HL-60 (cell line): ENCODE data around the gene FAM32A.

Experiments
- SPI1 ChIP-seq: IDR thresholded peaks from 2 replicates; pipeline ENCODE4 v1.6.1; 2012; ENCODE audit warnings: low read depth, mild to moderate bottlenecking, borderline replicate concordance
- TF ChIP-seq, protein P1 (sequence below): IDR thresholded peaks from one replicate; pipeline ENCODE4 v1.5.1; 2011; ENCODE audit warnings: low read length, control low read depth, inconsistent platforms; ENCODE audit not compliant: insufficient read depth

DNA sequence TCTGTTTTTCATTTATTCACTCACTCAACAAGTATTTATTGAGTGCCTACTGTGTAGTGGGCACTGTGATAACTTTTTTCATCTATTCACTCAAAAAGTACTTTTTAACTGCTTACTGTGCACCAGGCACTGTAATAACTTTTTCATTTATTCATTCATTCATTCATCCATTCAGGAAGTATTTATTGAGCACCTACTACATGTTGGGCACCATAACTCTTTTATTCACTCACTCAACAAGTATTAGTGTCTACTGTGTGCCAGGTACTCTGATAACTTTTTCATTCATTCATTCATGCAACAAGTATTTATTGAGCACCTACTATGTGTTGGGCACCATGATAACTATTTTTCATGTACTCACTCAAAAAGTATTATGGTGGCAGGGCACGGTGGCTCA lies 18.8 kb upstream of the FAM32A start:
- TF ChIP-seq, protein P1, sequence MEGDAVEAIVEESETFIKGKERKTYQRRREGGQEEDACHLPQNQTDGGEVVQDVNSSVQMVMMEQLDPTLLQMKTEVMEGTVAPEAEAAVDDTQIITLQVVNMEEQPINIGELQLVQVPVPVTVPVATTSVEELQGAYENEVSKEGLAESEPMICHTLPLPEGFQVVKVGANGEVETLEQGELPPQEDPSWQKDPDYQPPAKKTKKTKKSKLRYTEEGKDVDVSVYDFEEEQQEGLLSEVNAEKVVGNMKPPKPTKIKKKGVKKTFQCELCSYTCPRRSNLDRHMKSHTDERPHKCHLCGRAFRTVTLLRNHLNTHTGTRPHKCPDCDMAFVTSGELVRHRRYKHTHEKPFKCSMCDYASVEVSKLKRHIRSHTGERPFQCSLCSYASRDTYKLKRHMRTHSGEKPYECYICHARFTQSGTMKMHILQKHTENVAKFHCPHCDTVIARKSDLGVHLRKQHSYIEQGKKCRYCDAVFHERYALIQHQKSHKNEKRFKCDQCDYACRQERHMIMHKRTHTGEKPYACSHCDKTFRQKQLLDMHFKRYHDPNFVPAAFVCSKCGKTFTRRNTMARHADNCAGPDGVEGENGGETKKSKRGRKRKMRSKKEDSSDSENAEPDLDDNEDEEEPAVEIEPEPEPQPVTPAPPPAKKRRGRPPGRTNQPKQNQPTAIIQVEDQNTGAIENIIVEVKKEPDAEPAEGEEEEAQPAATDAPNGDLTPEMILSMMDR, result no peak
- TF ChIP-seq SPI1, result no peak
